CD14-positive monocyte (primary cell): ENCODE measurements around the gene SYNGR4. TPM values are rescaled to one million over a fixed set of nuclear protein-coding genes. Genes with fewer than 3 reads are reported as not detected.

Experiments
- DNase-seq, 3 donors: peaks; one replicate each; pipeline ENCODE4 v3.0.0-alpha.2; 2011 to 2022
- H2AFZ ChIP-seq: 2 replicates; pipeline ENCODE4 v1.6.0; 2012; ENCODE audit warnings: mild to moderate bottlenecking, low read depth, low read length, inconsistent platforms; ENCODE audit not compliant: insufficient read depth, poor library complexity, severe bottlenecking
- H3K27ac ChIP-seq, 2 donors: 1 replicate in 1 of 2; 2 replicates in 1 of 2; pipeline ENCODE4 v1.5.1; 2012 to 2013; ENCODE audit warnings: low read length in 2 of 2, control low read depth in 1 of 2, inconsistent platforms in 1 of 2, low read depth in 1 of 2, mild to moderate bottlenecking in 1 of 2
- H3K27me3 ChIP-seq, 2 donors: one replicate each; pipeline versions ENCODE4 v1.6.0 to v1.6.1; 2011 to 2013; ENCODE audit warnings: low read length in 2 of 2; ENCODE audit not compliant: control insufficient read depth in 2 of 2, insufficient read depth in 2 of 2
- H3K36me3 ChIP-seq, 2 donors: replicated peaks in 1 of 2; 1 replicate in 1 of 2; 2 replicates in 1 of 2; pipeline versions ENCODE4 v1.5.1 to v1.6.1; 2012 to 2013; ENCODE audit warnings: low read length in 2 of 2, control low read depth in 1 of 2, inconsistent platforms in 1 of 2, mild to moderate bottlenecking in 1 of 2; ENCODE audit not compliant: insufficient read depth in 2 of 2, control insufficient read depth in 1 of 2
- H3K4me1 ChIP-seq, 2 donors: 1 replicate in 1 of 2; 2 replicates in 1 of 2; pipeline versions ENCODE4 v1.5.1 to v1.6.1; 2012 to 2013; ENCODE audit warnings: low read length in 2 of 2, control low read depth in 1 of 2, inconsistent platforms in 1 of 2, mild to moderate bottlenecking in 1 of 2, moderate library complexity in 1 of 2; ENCODE audit not compliant: insufficient read depth in 2 of 2, control insufficient read depth in 1 of 2
- H3K4me2 ChIP-seq: replicated peaks from 2 replicates; pipeline ENCODE3; 2012; ENCODE audit warnings: low read length, moderate library complexity, mild to moderate bottlenecking; ENCODE audit not compliant: poor library complexity, severe bottlenecking; ENCODE audit errors: extremely low read depth
- H3K4me3 ChIP-seq, 3 experiments: fragments of 200-600 bp in 1 of 3; sonication (generic) in 1 of 3; replicated peaks in 1 of 3; 1 replicate in 2 of 3; 2 replicates in 1 of 3; pipeline ENCODE4 v1.5.1; 2011 to 2013; ENCODE audit warnings: low read length in 3 of 3, mild to moderate bottlenecking in 3 of 3, control low read depth in 2 of 3, low read depth in 2 of 3, inconsistent platforms in 1 of 3, moderate library complexity in 1 of 3
- H3K79me2 ChIP-seq: 2 replicates; pipeline ENCODE4 v1.6.0; 2012; ENCODE audit warnings: mild to moderate bottlenecking, control low read depth, inconsistent platforms, low read length, moderate library complexity; ENCODE audit not compliant: insufficient read depth
- H3K9ac ChIP-seq: 2 replicates; pipeline ENCODE4 v1.6.0; 2017; ENCODE audit warnings: low read length, mild to moderate bottlenecking; ENCODE audit not compliant: insufficient read depth, poor library complexity, severe bottlenecking
- H3K9me3 ChIP-seq, 2 donors: replicated peaks in 1 of 2; 1 replicate in 1 of 2; 2 replicates in 1 of 2; pipeline versions ENCODE4 v1.5.1 to v1.6.1; 2012 to 2013; ENCODE audit warnings: low read length in 2 of 2, control low read depth in 1 of 2; ENCODE audit not compliant: control insufficient read depth in 1 of 2, insufficient read depth in 1 of 2
- H4K20me1 ChIP-seq: 2 replicates; pipeline ENCODE4 v1.6.0; 2012; ENCODE audit warnings: mild to moderate bottlenecking, low read length, control low read depth, moderate library complexity; ENCODE audit not compliant: insufficient read depth
- H3K27ac Mint-ChIP-seq, 7 donors: one replicate each; pipeline ENCODE4 v1.8.0; 2020; ENCODE audit warnings: mild to moderate bottlenecking in 7 of 7, mixed read lengths in 7 of 7, moderate library complexity in 6 of 7, inconsistent platforms in 2 of 7
- H3K27me3 Mint-ChIP-seq, 3 donors: one replicate each; pipeline ENCODE4 v1.8.0; 2021 to 2022; ENCODE audit warnings: low read depth in 3 of 3, mild to moderate bottlenecking in 3 of 3, mixed read lengths in 3 of 3, moderate library complexity in 3 of 3, inconsistent platforms in 1 of 3
- H3K36me3 Mint-ChIP-seq, 2 donors: one replicate each; pipeline ENCODE4 v1.8.0; 2020; ENCODE audit warnings: mixed read lengths in 2 of 2, inconsistent platforms in 1 of 2, mild to moderate bottlenecking in 1 of 2
- H3K4me1 Mint-ChIP-seq: one replicate; pipeline ENCODE4 v1.8.0; 2020; ENCODE audit warnings: mild to moderate bottlenecking, mixed read lengths
- H3K4me3 Mint-ChIP-seq, 2 donors: one replicate each; pipeline ENCODE4 v1.8.0; 2020; ENCODE audit warnings: mild to moderate bottlenecking in 2 of 2, mixed read lengths in 2 of 2, moderate library complexity in 1 of 2
- H3K9me3 Mint-ChIP-seq, 7 donors: one replicate each; pipeline ENCODE4 v1.8.0; 2020 to 2022; ENCODE audit warnings: mixed read lengths in 7 of 7, mild to moderate bottlenecking in 6 of 7, moderate library complexity in 6 of 7, inconsistent platforms in 2 of 7
- CTCF ChIP-seq: fragments of 200-600 bp; IDR thresholded peaks from one replicate; pipeline ENCODE4 v1.8.0; 2022; ENCODE audit warnings: antibody characterized with exemption, mild to moderate bottlenecking
- WGBS: methylation state at CpG from one replicate; pipeline ENCODE4 v1.1.5; 2013; ENCODE audit warnings: missing lambda C conversion rate; ENCODE audit not compliant: insufficient coverage; 5-methylcytosine and 5-hydroxymethylcytosine counted together
- intact Hi-C, 2 donors: fragments of 100-400 bp; cut with micrococcal nuclease; formaldehyde crosslinking; loops; one replicate each; pipeline versions ENCODE4 v1.15.0 to v1.15.1; 2023
- polyA plus RNA-seq, 3 donors: library from polyadenylated mRNA; depleted of rRNA in 1 of 3; unstranded in 2 of 3; stranded (reverse) in 1 of 3; fragments of 300-500 nt in 2 of 3; fragments of >200 nt in 1 of 3; fragmentation: Illumina TruSeq in 2 of 3; gene quantifications; 1 replicate in 2 of 3; 2 replicates in 1 of 3; pipeline ENCODE4 v1.2.3, GENCODE V29; 2012 to 2021

Gene SYNGR4
- polyA plus RNA-seq, 3 donors, result not detected

- peaks cover 18 to 19% of the 10 kb centered on the region in 2 donors for H3K4me1 ChIP-seq
- H3K27me3 Mint-ChIP-seq, result peaks cover 0 to 1% (median 0%) of the 10 kb centered on the region in 3 donors
- peak overlapping the region; percentile 69 for H3K9ac ChIP-seq
- no peaks in the 10 kb centered on the region for H3K9me3 Mint-ChIP-seq
- TF ChIP-seq CTCF, result no peak
- H3K4me3 Mint-ChIP-seq, result peak overlapping the region; percentile 80 to 88
- peak overlapping the region; percentile 86 to 93 (median 93) for H3K27ac Mint-ChIP-seq
- H4K20me1 ChIP-seq, result no peaks in the 10 kb centered on the region
- H3K4me2 ChIP-seq, result peak overlapping the region; percentile 96
- peak overlapping the region; percentile 64 to 85 (median 78) for H3K4me3 ChIP-seq
- H2AFZ ChIP-seq, result peak overlapping the region; percentile 97
- H3K36me3 ChIP-seq, result no peaks in the 10 kb centered on the region
- H3K27ac ChIP-seq, result peak overlapping the region; percentile 89 to 94
- intact Hi-C loops, result no loop called here
- WGBS, result 8% methylated on average over 6 of the region's 10 CpGs
- peaks cover 10 to 22% of the 10 kb centered on the region in 2 donors for H3K36me3 Mint-ChIP-seq
- no peaks in the 10 kb centered on the region for H3K9me3 ChIP-seq
- peaks cover 9% of the 10 kb centered on the region for H3K4me1 Mint-ChIP-seq
- no peaks in the 10 kb centered on the region for H3K79me2 ChIP-seq
- no peak for DNase-seq
- H3K27me3 ChIP-seq, result no peaks in the 10 kb centered on the region
These were observed 712 bp upstream of the SYNGR4 start for GRCh38 chr19:48363500-48363809.

- H2AFZ ChIP-seq, result peak overlapping the region; percentile 97
- Mint-ChIP-seq H3K36me3 (peaks cover 0 to 9% of the 10 kb centered on the region in 2 donors), H3K27me3 (peaks cover 0 to 1% (median under 1%) of the 10 kb centered on the region in 3 donors), H3K4me3 (peak overlapping the region; percentile 80 to 88), H3K4me1 (peaks cover 9% of the 10 kb centered on the region), H3K9me3 (no peaks in the 10 kb centered on the region), H3K27ac (peak overlapping the region; percentile 86 to 93 (median 93))
- no peaks in the 10 kb centered on the region for H3K36me3 ChIP-seq
- no peaks in the 10 kb centered on the region for H3K9me3 ChIP-seq
- no peaks in the 10 kb centered on the region for H3K27me3 ChIP-seq
- intact Hi-C loops, result loop anchor here in 1 of 2 donors (1.0 kb wide), 1 partner anchor 105 kb away; the partner anchor contains the start of gene CYTH2
- no peaks in the 10 kb centered on the region for H3K79me2 ChIP-seq
- DNase-seq, result no peak
- H3K9ac ChIP-seq, result peak overlapping the region; percentile 69
- peaks cover 18 to 19% of the 10 kb centered on the region in 2 donors for H3K4me1 ChIP-seq
- 62% methylated on average over 9 of the region's 10 CpGs for WGBS
- H3K4me3 ChIP-seq, result peak overlapping the region; percentile 5 to 85 (median 78)
- H3K4me2 ChIP-seq, result peak overlapping the region; percentile 96
- peak overlapping the region; percentile 89 to 94 for H3K27ac ChIP-seq
- TF ChIP-seq CTCF, result no peak
- H4K20me1 ChIP-seq, result no peaks in the 10 kb centered on the region
These were observed 606 bp downstream of the SYNGR4 start for GRCh38 chr19:48364598-48365348.
